Prostate gland (tissue), 2 donors: ENCODE data around the gene RBM33. TPM values are rescaled to one million over a fixed set of nuclear protein-coding genes. Genes with fewer than 3 reads are reported as not detected.
"Not testable (repeated sequence)": the region's sequence is repeated elsewhere in the genome, so short reads cannot be mapped to it uniquely, and the experiment has no call there.

Experiments used
- DNase-seq: peaks from one replicate; pipeline ENCODE4 v3.0.0-alpha.2; 2019; ENCODE audit warnings: low spot score
- H3K27ac ChIP-seq, 2 donors: fragments of 200-600 bp; sonication (generic); 2 replicates each; pipeline ENCODE4 v1.5.1; 2017 to 2019
- H3K27me3 ChIP-seq: fragments of 200-600 bp; sonication (generic); replicated peaks from 2 replicates; pipeline ENCODE4 v1.5.1; 2019; ENCODE audit not compliant: insufficient read depth
- H3K36me3 ChIP-seq, 2 donors: fragments of 200-600 bp; sonication (generic); 1 replicate in 1 of 2; 2 replicates in 1 of 2; pipeline versions ENCODE4 v1.5.1 to v1.8.1; 2017 to 2019
- H3K4me1 ChIP-seq: fragments of 200-600 bp; sonication (generic); replicated peaks from 2 replicates; pipeline ENCODE4 v1.5.1; 2019
- H3K4me3 ChIP-seq, 2 donors: fragments of 200-600 bp; sonication (generic); 2 replicates each; pipeline ENCODE4 v1.5.1; 2017 to 2019
- H3K9me3 ChIP-seq: fragments of 200-600 bp; sonication (generic); 2 replicates; pipeline ENCODE4 v1.5.1; 2017
- POLR2A ChIP-seq: fragments of 450-650 bp; IDR thresholded peaks from one replicate; pipeline ENCODE4 v1.6.1; 2016; ENCODE audit warnings: antibody characterized with exemption, mild to moderate bottlenecking
- POLR2AphosphoS5 ChIP-seq: sonication (generic); formaldehyde crosslinking; IDR thresholded peaks from one replicate; pipeline ENCODE4 v1.6.1; 2017; ENCODE audit warnings: antibody characterized with exemption
- WGBS: methylation state at CpG from one replicate; pipeline ENCODE4 v1.1.5; 2018; 5-methylcytosine and 5-hydroxymethylcytosine counted together
- intact Hi-C: fragments of 100-400 bp; cut with DNase I; formaldehyde crosslinking; loops from one replicate; pipeline ENCODE4 v1.14.2; 2022
- total RNA-seq, 2 donors: library from RNA; depleted of rRNA; stranded (reverse); fragments of >200 nt; gene quantifications; one replicate each; pipeline ENCODE4 v1.1.0, GENCODE V29; 2016
- TF ChIP-seq, protein P1 (sequence below), 4 experiments: fragments of 200-600 bp in 2 of 4; fragments of 450-650 bp in 2 of 4; sonication (generic) in 2 of 4; IDR thresholded peaks; 1 replicate in 3 of 4; 2 replicates in 1 of 4; pipeline ENCODE4 v1.5.1; 2016 to 2019; ENCODE audit warnings: antibody characterized with exemption in 4 of 4, mild to moderate bottlenecking in 2 of 4, moderate library complexity in 2 of 4

Gene RBM33
- total RNA-seq, 2 donors from 2014 or later: 33.2 to 82.9 TPM

DNA sequence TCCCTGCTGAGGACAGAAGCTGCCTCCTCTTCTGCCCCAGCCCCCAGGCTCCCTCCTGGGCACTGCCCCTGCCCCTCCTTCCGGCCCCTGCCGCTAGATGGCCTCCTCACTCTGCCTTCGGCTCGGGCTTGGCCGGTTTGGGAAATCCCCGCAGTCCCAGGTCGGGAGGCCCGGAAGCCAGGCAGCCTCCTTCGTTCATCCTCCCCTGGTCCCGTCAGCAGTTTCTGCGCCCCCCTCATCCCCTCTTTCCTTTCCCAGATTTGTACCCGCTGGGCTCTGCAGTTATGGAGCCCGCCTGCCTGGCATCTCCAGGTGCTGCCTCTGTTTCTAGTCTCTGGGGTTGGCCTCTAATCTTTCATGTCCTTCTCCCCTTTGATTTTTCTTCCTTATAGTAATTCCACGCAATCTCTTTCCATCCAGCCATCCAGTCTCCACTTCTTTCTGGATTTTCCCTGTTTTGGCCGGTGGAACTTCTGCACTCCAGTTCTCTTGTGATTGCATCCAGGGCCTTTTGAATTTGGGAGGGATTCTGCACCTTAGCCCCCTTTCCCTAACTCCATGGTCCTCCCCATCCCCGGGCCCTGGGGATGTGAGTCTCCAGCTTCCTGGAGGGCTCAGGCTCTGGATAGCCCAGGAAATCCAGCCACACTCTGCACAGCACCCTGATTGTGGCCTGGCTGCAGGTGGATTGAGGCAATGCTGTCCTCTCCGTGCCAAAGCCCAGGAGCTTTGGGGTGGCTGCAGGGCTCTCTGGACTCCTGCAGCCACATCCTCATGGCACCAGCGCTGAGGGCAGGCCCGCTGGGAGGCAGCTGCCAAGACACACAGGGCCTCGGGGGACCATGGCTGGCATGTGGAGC, 171.1 kb downstream of the RBM33 start:
- Histone ChIP-seq H3K9me3 (no peaks in the 10 kb centered on the region), H3K27me3 (peaks cover 7% of the 10 kb centered on the region), H3K4me1 (no peaks in the 10 kb centered on the region), H3K27ac (no peak overlapping the region), H3K36me3 (no peaks in the 10 kb centered on the region), H3K4me3 (no peak overlapping the region)
- WGBS: 34% methylated on average over 20 of the region's 20 CpGs
- DNase-seq: peak; percentile 64
- intact Hi-C loops: loop anchor here (10.0 kb wide), 1 partner anchor 649 kb away; no protein-coding TSS in a partner anchor
- TF ChIP-seq POLR2A: no peak
- TF ChIP-seq, protein P1, sequence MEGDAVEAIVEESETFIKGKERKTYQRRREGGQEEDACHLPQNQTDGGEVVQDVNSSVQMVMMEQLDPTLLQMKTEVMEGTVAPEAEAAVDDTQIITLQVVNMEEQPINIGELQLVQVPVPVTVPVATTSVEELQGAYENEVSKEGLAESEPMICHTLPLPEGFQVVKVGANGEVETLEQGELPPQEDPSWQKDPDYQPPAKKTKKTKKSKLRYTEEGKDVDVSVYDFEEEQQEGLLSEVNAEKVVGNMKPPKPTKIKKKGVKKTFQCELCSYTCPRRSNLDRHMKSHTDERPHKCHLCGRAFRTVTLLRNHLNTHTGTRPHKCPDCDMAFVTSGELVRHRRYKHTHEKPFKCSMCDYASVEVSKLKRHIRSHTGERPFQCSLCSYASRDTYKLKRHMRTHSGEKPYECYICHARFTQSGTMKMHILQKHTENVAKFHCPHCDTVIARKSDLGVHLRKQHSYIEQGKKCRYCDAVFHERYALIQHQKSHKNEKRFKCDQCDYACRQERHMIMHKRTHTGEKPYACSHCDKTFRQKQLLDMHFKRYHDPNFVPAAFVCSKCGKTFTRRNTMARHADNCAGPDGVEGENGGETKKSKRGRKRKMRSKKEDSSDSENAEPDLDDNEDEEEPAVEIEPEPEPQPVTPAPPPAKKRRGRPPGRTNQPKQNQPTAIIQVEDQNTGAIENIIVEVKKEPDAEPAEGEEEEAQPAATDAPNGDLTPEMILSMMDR (IDR thresholded peaks at IDR 0.05): peak; percentile 32 to 81 (median 64)
- peak; percentile 31 for TF ChIP-seq POLR2AphosphoS5

DNA sequence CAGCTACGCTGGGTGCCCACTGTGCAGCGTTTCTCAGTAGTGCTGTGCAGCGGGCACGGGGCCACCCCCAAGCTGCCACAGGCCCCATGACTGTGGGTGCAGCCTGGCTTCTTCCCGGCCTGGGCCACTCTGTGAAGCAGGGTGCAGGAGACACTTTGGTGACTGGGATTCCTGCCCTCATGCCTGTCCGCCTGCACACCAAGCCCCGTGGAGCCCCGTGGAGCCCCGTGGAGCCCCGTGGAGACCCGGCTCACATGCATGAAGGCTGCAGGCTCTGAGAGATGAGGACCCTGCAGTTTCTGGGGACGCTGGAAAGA, 171.7 kb downstream of the RBM33 start:
- TF ChIP-seq POLR2A (no peak), POLR2AphosphoS5 (no peak)
- TF ChIP-seq, protein P1 (IDR thresholded peaks at IDR 0.05): no peak
- no peaks in the 10 kb centered on the region for H3K9me3 ChIP-seq
- peaks cover 7% of the 10 kb centered on the region for H3K27me3 ChIP-seq
- no peaks in the 10 kb centered on the region for H3K4me1 ChIP-seq
- intact Hi-C loops: loop anchor here (10.0 kb wide), 1 partner anchor 649 kb away; no protein-coding TSS in a partner anchor
- DNase-seq: no peak
- H3K36me3 ChIP-seq: no peaks in the 10 kb centered on the region
- WGBS: 91% methylated on average over 12 of the region's 12 CpGs
- no peak overlapping the region for H3K27ac ChIP-seq
- no peak overlapping the region for H3K4me3 ChIP-seq

DNA sequence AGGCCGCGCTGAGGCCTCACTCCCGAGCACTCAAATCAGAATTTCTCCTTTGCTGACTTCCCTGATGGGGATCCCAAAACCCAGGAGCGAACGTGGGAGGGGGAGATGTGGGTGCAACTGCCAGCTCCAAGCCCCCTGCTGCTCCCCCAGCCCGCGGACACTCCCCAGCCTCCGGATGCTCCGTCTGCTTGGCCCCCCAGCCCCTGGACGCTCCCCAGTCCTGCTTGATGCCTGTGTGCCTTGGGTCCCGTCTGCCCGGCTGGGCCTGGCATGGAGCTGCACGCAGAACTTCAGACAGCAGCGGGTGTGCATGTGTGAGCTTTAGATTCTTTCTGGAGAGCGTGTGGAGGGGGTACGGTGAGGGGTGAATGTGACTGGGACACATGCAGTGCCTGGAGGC, 172.5 kb downstream of the RBM33 start:
- TF ChIP-seq, protein P1 (IDR thresholded peaks at IDR 0.05): no peak
- TF ChIP-seq POLR2A: no peak
- no peak for TF ChIP-seq POLR2AphosphoS5
- no peak for DNase-seq
- Histone ChIP-seq H3K4me1 (no peaks in the 10 kb centered on the region), H3K4me3 (no peak overlapping the region), H3K27me3 (peaks cover 7% of the 10 kb centered on the region), H3K9me3 (no peaks in the 10 kb centered on the region), H3K36me3 (no peaks in the 10 kb centered on the region), H3K27ac (no peak overlapping the region)
- 91% methylated on average over 16 of the region's 16 CpGs for WGBS
- intact Hi-C loops: loop anchor here (10.0 kb wide), 1 partner anchor 648 kb away; no protein-coding TSS in a partner anchor

DNA sequence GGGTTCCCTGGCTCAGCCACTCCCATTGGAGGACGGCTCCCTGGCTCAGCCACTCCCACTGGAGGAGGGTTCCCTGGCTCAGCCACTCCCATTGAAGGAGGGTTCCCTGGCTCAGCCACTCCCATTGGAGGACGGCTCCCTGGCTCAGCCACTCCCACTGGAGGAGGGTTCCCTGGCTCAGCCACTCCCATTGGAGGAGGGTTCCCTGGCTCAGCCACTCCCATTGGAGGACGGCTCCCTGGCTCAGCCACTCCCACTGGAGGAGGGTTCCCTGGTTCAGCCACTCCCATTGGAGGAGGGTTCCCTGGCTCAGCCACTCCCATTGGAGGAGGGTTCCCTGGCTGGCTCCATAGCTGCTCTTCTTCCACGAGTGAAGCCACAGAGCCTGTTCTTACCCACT, 173.1 kb downstream of the RBM33 start:
- H3K4me3 ChIP-seq, H3K4me1 ChIP-seq, H3K9me3 ChIP-seq, H3K27me3 ChIP-seq, DNase-seq, H3K27ac ChIP-seq, H3K36me3 ChIP-seq: not testable (repeated sequence)
- intact Hi-C loops: loop anchor here (10.0 kb wide), 1 partner anchor 647 kb away; no protein-coding TSS in a partner anchor
- WGBS: 70% methylated on average over 2 of the region's 4 CpGs

DNA sequence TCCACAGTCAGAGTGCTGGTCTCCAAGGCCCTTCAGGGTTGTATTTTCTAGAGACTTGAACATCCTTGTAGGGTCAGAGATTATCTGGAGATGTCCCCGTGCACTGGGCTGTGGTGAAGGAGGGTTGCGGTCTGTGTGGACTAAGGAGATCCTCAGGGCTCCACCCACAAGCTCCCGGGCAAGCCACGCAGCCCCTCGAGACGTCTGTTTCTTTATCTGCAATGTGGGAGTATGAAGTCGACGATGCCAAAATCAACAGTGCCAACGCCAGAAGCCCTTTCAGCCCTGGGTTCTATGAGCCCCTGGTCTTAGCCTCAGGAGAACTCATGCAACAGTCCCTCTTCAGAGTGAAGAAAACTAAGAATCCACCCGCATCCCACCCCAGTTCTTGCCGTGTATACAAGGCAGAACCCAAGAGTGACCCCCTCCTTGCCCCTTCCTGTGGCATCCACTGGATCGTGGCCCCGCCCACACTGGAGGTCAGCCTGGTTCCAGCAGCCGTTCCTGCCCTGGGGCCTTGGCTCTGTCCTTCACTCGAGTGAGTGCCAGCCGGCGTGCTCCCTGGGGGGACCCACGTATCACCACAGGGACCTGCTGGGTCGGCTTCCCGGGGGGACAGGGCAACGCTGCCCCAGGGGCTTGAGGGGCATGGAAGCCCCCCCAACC, 173.8 kb downstream of the RBM33 start:
- Histone ChIP-seq H3K4me1 (no peaks in the 10 kb centered on the region), H3K27me3 (peaks cover 4% of the 10 kb centered on the region), H3K36me3 (no peaks in the 10 kb centered on the region), H3K27ac (no peak overlapping the region), H3K9me3 (no peaks in the 10 kb centered on the region), H3K4me3 (no peak overlapping the region)
- TF ChIP-seq, protein P1 (IDR thresholded peaks at IDR 0.05): no peak
- intact Hi-C loops: loop anchor here (10.0 kb wide), 1 partner anchor 647 kb away; no protein-coding TSS in a partner anchor
- DNase-seq: no peak
- WGBS: 47% methylated on average over 21 of the region's 21 CpGs
